ENCODE data around the gene SLC25A20. TPM values are rescaled to one million over a fixed set of nuclear protein-coding genes. Genes with fewer than 3 reads are reported as not detected.
A peak's percentile ranks its signal among the peaks of the same experiment; 100 is the strongest.

Gene SLC25A20
- total and polyA plus RNA-seq, 2 donors: 26.3 to 32.3 TPM

GRCh38 chr3:48931944-48932580 is 33.4 kb upstream of the SLC25A20 start:
- peaks cover 0 to 2% of the 10 kb centered on the region in 2 donors for H3K4me1 ChIP-seq (ENCODE audit: control insufficient read depth in 2 of 2, insufficient read depth in 2 of 2, low read length in 2 of 2)
- no peak overlapping the region for H3K27ac ChIP-seq (ENCODE audit: low read depth in 1 of 2, low read length in 1 of 2)
- DNase-seq (ENCODE audit: low read depth in 6 of 9, low spot score in 9 of 9): no peak
- H3K36me3 ChIP-seq (ENCODE audit: control insufficient read depth in 2 of 2, insufficient read depth in 2 of 2, low read length in 1 of 2): peaks cover 33 to 71% of the 10 kb centered on the region in 2 donors
- H3K9me3 ChIP-seq (ENCODE audit: control insufficient read depth in 2 of 2, insufficient read depth in 1 of 2, low read length in 1 of 2): no peaks in the 10 kb centered on the region
- H3K27me3 ChIP-seq (ENCODE audit: control insufficient read depth in 2 of 2, insufficient read depth in 1 of 2, low read length in 1 of 2): no peaks in the 10 kb centered on the region
- WGBS: 84% methylated on average over 1 of the region's 1 CpG
- no peak overlapping the region for H3K4me3 ChIP-seq (ENCODE audit: low read length in 2 of 2)

- H3K27me3 ChIP-seq (ENCODE audit: control insufficient read depth in 2 of 2, insufficient read depth in 1 of 2, low read length in 1 of 2): no peaks in the 10 kb centered on the region
- no peak overlapping the region for H3K27ac ChIP-seq (ENCODE audit: low read depth in 1 of 2, low read length in 1 of 2)
- WGBS: 96% methylated on average over 3 of the region's 3 CpGs
- H3K36me3 ChIP-seq (ENCODE audit: control insufficient read depth in 2 of 2, insufficient read depth in 2 of 2, low read length in 1 of 2): peaks cover 38 to 77% of the 10 kb centered on the region in 2 donors
- peaks cover 0 to 2% of the 10 kb centered on the region in 2 donors for H3K4me1 ChIP-seq (ENCODE audit: control insufficient read depth in 2 of 2, insufficient read depth in 2 of 2, low read length in 2 of 2)
- H3K9me3 ChIP-seq (ENCODE audit: control insufficient read depth in 2 of 2, insufficient read depth in 1 of 2, low read length in 1 of 2): no peaks in the 10 kb centered on the region
- no peak overlapping the region for H3K4me3 ChIP-seq (ENCODE audit: low read length in 2 of 2)
- no peak for DNase-seq (ENCODE audit: low read depth in 6 of 9, low spot score in 9 of 9)
Measured at GRCh38 chr3:48930590-48930989, 31.9 kb upstream of the SLC25A20 start.

GRCh38 chr3:48929358-48930035 is 30.8 kb upstream of the SLC25A20 start:
- no peaks in the 10 kb centered on the region for H3K9me3 ChIP-seq (ENCODE audit: control insufficient read depth in 2 of 2, insufficient read depth in 1 of 2, low read length in 1 of 2)
- H3K4me1 ChIP-seq (ENCODE audit: control insufficient read depth in 2 of 2, insufficient read depth in 2 of 2, low read length in 2 of 2): peaks cover 0 to 2% of the 10 kb centered on the region in 2 donors
- DNase-seq (ENCODE audit: low read depth in 6 of 9, low spot score in 9 of 9): no peak
- 91% methylated on average over 3 of the region's 3 CpGs for WGBS
- H3K36me3 ChIP-seq (ENCODE audit: control insufficient read depth in 2 of 2, insufficient read depth in 2 of 2, low read length in 1 of 2): peaks cover 37 to 82% of the 10 kb centered on the region in 2 donors
- H3K4me3 ChIP-seq (ENCODE audit: low read length in 2 of 2): no peak overlapping the region
- H3K27me3 ChIP-seq (ENCODE audit: control insufficient read depth in 2 of 2, insufficient read depth in 1 of 2, low read length in 1 of 2): no peaks in the 10 kb centered on the region
- no peak overlapping the region for H3K27ac ChIP-seq (ENCODE audit: low read depth in 1 of 2, low read length in 1 of 2)

- Histone ChIP-seq H3K9me3 (ENCODE audit: control insufficient read depth in 2 of 2, insufficient read depth in 1 of 2, low read length in 1 of 2) (no peaks in the 10 kb centered on the region), H3K36me3 (ENCODE audit: control insufficient read depth in 2 of 2, insufficient read depth in 2 of 2, low read length in 1 of 2) (peaks cover 42 to 83% of the 10 kb centered on the region in 2 donors), H3K27me3 (ENCODE audit: control insufficient read depth in 2 of 2, insufficient read depth in 1 of 2, low read length in 1 of 2) (no peaks in the 10 kb centered on the region), H3K4me1 (ENCODE audit: control insufficient read depth in 2 of 2, insufficient read depth in 2 of 2, low read length in 2 of 2) (peaks cover 0 to 2% of the 10 kb centered on the region in 2 donors), H3K27ac (ENCODE audit: low read depth in 1 of 2, low read length in 1 of 2) (no peak overlapping the region), H3K4me3 (ENCODE audit: low read length in 2 of 2) (no peak overlapping the region)
- DNase-seq (ENCODE audit: low read depth in 6 of 9, low spot score in 9 of 9): no peak
- 99% methylated on average over 1 of the region's 1 CpG for WGBS
Measured at GRCh38 chr3:48928679-48929078, 30.0 kb upstream of the SLC25A20 start.

GRCh38 chr3:48927928-48928327 is 29.2 kb upstream of the SLC25A20 start:
- WGBS: 68% methylated on average over 2 of the region's 2 CpGs
- peaks cover 0 to 2% of the 10 kb centered on the region in 2 donors for H3K4me1 ChIP-seq (ENCODE audit: control insufficient read depth in 2 of 2, insufficient read depth in 2 of 2, low read length in 2 of 2)
- H3K4me3 ChIP-seq (ENCODE audit: low read length in 2 of 2): no peak overlapping the region
- no peak for DNase-seq (ENCODE audit: low read depth in 6 of 9, low spot score in 9 of 9)
- H3K9me3 ChIP-seq (ENCODE audit: control insufficient read depth in 2 of 2, insufficient read depth in 1 of 2, low read length in 1 of 2): no peaks in the 10 kb centered on the region
- no peaks in the 10 kb centered on the region for H3K27me3 ChIP-seq (ENCODE audit: control insufficient read depth in 2 of 2, insufficient read depth in 1 of 2, low read length in 1 of 2)
- H3K36me3 ChIP-seq (ENCODE audit: control insufficient read depth in 2 of 2, insufficient read depth in 2 of 2, low read length in 1 of 2): peaks cover 41 to 83% of the 10 kb centered on the region in 2 donors
- H3K27ac ChIP-seq (ENCODE audit: low read depth in 1 of 2, low read length in 1 of 2): no peak overlapping the region

GRCh38 chr3:48926425-48927392 is 28.0 kb upstream of the SLC25A20 start:
- Histone ChIP-seq H3K4me3 (ENCODE audit: low read length in 2 of 2) (no peak overlapping the region), H3K27ac (ENCODE audit: low read depth in 1 of 2, low read length in 1 of 2) (no peak overlapping the region), H3K36me3 (ENCODE audit: control insufficient read depth in 2 of 2, insufficient read depth in 2 of 2, low read length in 1 of 2) (peaks cover 34 to 86% of the 10 kb centered on the region in 2 donors), H3K27me3 (ENCODE audit: control insufficient read depth in 2 of 2, insufficient read depth in 1 of 2, low read length in 1 of 2) (no peaks in the 10 kb centered on the region), H3K4me1 (ENCODE audit: control insufficient read depth in 2 of 2, insufficient read depth in 2 of 2, low read length in 2 of 2) (peaks cover 0 to 2% of the 10 kb centered on the region in 2 donors), H3K9me3 (ENCODE audit: control insufficient read depth in 2 of 2, insufficient read depth in 1 of 2, low read length in 1 of 2) (no peaks in the 10 kb centered on the region)
- DNase-seq (ENCODE audit: low read depth in 6 of 9, low spot score in 9 of 9): no peak
- 93% methylated on average over 11 of the region's 11 CpGs for WGBS

GRCh38 chr3:48919215-48920138 is 20.8 kb upstream of the SLC25A20 start:
- H3K4me3 ChIP-seq (ENCODE audit: low read length in 2 of 2): peak overlapping the region; percentile 89 to 95
- H3K4me1 ChIP-seq (ENCODE audit: control insufficient read depth in 2 of 2, insufficient read depth in 2 of 2, low read length in 2 of 2): peaks cover 3 to 23% of the 10 kb centered on the region in 2 donors
- H3K9me3 ChIP-seq (ENCODE audit: control insufficient read depth in 2 of 2, insufficient read depth in 1 of 2, low read length in 1 of 2): peaks cover 0 to 5% of the 10 kb centered on the region in 2 donors
- H3K27ac ChIP-seq (ENCODE audit: low read depth in 1 of 2, low read length in 1 of 2): peak overlapping the region; percentile 89 to 98
- H3K27me3 ChIP-seq (ENCODE audit: control insufficient read depth in 2 of 2, insufficient read depth in 1 of 2, low read length in 1 of 2): no peaks in the 10 kb centered on the region
- peak; percentile 27 to 71 (median 40) for DNase-seq (ENCODE audit: low read depth in 6 of 9, low spot score in 9 of 9)
- peaks cover 12 to 26% of the 10 kb centered on the region in 2 donors for H3K36me3 ChIP-seq (ENCODE audit: control insufficient read depth in 2 of 2, insufficient read depth in 2 of 2, low read length in 1 of 2)
- WGBS: under 1% methylated on average over 54 of the region's 54 CpGs

Data from thymus (tissue), 11 donors.